Stimulated activated CD8-positive, alpha-beta memory T cell treated with anti-CD3 and anti-CD28 coated beads, Interleukin-4, amount 100 ng/mL, for 24 hours (primary cell): ENCODE results near the gene ANKRD12.
"Not testable (repeated sequence)": the region's sequence is repeated elsewhere in the genome, so short reads cannot be mapped to it uniquely, and the experiment has no call there.

Experiments used
- DNase-seq: peaks from one replicate; pipeline ENCODE4 v3.0.0-alpha.2; 2020; ENCODE audit warnings: low read depth

ANKRD12 gene

DNA sequence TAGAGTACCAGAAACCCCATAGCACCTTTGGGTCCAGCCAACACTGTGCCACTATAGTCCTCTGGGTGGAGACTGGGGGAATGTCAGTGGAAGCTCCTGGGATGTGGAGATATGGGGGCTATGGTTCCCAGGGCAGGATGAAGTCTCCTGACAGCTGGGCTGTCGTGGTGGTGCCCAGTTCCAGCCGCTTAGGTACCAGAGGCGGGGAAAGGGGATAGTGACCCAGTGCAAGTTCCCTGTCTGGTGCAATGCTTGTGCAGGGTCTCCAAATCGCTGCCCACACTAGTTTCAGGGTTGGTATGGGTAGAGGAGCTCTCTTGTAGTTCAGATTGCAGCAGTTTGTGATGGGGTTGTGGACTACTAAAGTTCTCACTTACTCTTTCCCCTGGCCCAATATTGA, 97.9 kb downstream of the ANKRD12 start:
- DNase-seq: no peak

DNA sequence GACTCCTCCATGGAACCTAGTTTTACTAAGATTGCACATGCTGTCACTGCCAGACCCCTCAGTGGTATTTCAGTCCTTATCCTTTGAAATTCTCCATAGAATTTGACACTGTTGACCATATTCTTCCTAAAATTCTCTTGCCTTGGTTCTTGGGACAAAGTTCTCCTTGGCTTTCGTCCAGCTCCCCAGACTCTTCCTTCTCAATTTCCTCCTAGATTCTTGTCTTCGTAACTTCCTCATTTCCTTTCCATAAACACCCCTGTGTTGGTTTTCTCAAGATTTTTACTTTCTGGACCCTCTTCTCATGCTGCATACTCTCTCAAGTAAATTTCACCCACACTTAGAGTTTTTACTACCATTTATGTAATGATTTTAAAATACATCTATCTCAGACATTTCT, 101.4 kb downstream of the ANKRD12 start:
- no peak for DNase-seq

DNA sequence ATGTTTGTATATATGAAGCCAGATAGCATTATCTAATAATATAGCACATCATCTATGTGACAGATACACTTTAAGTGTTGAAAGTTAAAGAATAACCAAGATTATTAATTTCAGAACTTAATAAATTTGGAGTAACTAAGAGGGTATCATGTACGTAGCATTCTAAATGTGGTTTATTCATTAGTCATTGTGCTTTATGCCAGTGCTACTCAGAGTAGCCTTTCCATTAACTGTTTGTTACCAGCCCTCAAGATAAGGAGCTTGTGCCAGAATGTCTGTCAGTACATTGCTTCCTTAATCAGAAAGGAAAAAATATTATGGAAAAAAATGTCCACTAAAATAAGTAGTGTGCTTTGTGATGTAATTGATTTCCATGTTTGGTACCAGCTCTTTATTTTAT, 103.1 kb downstream of the ANKRD12 start:
- DNase-seq: no peak

DNA sequence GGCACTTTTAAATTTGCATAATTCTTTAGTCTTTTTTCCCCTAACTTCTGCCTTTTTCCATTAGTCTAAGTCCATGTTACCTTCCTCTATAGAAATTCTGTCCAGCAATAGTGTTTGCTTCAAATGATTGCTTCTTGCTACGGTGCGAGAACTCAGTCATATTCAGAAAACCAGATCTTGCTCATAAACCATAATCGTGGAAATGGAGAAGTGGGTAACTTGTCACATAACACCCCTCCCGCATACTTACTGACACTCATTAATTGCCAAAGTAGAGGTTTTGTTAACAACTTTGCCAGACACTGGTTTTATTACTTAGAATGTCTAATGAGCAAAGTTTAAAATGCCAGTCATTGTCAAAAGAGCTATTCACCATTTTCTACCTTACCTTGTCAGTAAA, 103.7 kb downstream of the ANKRD12 start:
- no peak for DNase-seq

DNA sequence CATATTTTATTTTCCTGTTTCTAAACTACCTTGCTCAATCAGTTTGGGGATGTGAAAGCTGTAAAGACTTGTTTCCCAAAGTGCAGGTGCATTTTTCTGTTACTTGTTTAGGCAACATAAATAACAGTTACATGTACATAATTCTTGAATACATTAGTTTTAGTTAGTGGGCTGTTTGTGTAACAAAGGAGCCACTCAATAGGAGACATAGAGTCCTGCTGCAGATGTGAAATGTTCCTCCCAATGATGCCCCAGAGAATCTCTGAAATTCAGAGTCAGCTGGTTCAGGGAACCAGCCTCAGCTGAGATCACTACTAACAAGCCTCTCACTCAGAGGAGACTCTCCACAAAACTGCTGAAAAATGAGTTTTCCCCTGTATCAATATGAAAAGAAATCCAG, 106.4 kb downstream of the ANKRD12 start:
- DNase-seq: no peak

DNA sequence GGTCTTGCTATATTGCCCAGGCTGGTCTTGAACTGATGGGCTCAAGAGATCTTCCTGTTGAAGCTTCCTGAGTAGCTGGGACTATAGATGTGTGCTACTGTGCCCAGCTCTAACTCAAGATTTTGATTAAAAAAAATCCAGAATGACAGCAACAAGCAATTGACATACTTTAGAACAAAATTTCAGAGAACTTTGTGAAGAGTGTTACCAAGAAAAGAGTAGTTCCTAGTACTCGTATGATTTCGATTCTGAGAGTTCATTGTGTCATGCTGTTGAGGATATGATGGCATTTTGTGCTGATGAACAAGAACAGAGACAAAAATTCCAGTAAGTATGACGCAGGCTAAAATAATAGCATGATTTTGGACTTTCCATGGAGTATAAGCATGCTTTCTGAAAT, 107.8 kb downstream of the ANKRD12 start:
- DNase-seq: no peak

DNA sequence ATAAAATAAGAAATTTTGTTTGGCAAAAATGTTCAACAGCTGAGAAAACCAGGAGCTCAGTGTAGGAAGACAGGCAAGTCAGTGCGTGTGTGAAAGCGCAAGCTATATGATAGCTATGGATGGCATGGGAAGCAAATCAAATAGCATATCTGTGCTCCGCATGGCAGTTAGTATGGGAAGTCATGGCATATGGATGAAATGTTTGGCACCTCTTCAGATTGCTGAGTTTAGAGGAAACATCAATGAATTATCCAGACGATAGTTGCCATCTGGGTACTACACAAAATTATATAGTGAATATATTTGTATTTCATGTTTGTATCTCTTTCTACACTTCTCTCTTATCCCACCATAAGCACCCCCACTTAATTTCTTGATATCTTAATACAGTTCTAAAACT, 112.1 kb downstream of the ANKRD12 start:
- DNase-seq: no peak

DNA sequence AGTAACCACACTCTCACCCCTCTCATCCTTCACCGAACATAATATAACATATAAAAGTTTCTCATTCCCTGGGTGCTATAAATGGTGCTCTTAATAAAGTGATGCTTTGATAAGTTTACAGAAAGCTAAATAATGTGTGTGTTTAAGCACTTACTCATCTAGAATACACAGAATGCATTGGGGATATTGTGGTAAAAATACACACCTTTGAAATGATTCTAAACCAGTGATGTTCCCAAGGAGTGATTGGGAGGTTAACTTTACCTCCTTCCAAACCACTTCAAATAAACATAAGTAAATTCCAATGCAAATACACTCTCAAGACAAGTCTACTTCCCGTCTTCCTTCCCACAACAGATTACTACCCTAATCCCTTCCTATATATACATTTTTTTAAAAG, 112.7 kb downstream of the ANKRD12 start:
- DNase-seq: no peak

DNA sequence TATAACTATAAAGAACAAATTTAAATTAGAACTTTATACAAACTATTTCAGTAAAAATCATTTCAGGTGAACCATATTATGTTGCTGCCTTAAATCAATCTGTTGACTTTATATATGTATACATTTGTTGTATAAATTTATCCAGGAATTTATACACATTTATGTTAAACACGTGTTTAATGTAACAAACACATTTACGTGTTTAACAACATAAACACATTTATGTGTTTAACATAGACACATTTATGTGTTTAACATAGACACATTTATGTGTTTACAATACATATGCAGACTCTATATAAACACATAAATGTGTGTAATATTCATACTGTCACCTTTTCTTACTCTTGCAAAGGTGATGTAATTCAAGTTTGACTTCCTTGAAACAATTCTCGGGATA, 122.6 kb downstream of the ANKRD12 start:
- DNase-seq: no peak

DNA sequence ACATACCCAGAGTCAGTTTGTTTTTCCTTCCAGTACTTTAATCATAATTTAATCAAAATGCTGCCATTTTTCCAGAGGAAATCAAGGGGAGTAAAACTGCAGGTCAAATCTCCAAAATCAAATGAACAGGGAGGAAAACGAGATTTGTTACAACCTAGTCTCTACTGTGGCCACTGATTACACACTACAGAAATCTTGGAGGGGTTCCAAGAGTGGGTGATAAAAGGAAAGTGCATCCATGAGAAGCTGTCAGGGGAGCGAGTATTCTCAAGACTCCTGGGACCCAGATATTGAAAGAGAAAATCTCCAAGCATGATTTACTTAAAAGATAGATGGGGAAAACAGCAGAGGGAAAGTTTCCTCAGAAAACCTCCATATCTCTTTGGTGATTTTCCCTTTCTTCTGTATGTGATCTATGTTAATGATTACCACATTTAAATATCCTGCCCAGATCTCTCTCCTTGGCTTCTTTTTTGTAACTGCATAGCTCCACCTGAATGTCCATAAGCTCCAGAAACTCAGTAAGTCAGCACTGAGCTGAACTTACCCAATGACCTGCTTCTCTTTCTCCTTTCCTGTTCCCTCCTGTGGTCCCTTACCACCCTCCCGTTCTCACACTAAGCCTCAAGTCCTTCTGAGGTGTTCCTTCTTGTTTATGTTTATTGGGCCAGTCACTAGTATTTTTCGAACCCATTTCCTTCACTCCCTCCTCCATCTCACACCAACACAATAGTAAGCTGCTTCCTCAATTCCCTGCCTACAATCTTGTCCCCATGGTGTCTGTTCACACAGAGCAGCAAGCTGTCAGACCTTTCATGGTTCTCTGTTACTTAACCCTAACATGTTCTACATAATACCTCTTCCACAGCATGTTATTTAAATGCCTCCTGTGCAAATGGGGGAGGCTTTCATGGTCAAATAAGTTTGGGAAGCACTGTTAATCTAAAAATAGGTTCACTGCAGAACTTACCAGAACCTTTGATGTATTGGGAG, 124.1 kb downstream of the ANKRD12 start:
- no peak for DNase-seq

DNA sequence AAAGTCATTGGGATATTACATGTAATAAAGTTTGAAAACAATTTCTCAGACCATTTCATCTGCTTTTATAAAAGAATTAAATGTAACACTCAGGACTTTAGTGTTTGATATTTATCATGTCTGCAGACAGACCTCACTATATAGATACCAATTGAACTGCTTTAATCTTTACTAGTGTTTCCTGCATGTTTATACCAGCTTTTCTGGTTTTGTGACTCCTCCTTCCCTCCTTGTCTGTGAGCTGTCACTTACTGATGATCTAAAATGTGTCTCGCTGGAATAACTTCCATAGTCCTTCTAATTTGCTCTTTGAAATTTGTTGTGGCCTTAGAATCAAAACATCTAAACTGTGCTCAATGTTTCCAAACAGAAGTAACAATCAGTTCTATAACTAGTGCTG, 126.7 kb downstream of the ANKRD12 start:
- no peak for DNase-seq

DNA sequence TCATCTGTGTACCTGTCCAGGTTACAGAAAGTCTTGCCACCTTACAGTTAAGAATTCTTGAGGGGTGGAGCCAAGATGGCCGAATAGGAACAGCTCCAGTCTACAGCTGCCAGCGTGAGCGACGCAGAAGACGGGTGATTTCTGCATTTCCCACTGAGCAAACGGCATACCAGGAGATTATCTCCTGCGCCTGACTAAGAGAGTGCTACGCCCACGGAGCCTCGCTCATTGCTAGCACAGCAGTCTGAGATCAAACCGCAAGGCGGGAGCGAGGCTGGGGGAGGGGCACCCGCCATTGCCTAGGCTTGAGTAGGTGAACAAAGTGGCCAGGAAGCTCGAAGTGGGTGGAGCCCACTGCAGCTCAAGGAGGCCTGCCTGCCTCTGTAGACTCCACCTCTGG, 128.2 kb downstream of the ANKRD12 start:
- DNase-seq: not testable (repeated sequence)

DNA sequence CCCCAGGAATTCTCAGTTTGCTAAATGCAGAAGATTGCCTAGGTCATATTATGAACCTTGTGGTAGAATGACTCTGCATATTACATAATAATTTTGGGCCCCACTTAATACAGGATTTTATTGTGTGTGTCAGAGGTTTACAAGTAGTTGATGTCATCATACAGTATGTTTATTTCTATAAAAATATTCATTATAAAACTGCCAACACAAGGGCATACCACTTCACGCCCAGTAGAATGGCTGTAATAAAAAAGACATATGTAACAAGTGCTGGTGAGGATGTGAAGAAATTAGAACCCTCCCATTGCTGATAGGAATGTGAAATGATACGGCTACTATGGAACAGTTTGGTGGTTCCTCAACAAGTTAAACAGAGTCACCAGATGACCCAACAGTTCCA, 136.6 kb downstream of the ANKRD12 start:
- no peak for DNase-seq

DNA sequence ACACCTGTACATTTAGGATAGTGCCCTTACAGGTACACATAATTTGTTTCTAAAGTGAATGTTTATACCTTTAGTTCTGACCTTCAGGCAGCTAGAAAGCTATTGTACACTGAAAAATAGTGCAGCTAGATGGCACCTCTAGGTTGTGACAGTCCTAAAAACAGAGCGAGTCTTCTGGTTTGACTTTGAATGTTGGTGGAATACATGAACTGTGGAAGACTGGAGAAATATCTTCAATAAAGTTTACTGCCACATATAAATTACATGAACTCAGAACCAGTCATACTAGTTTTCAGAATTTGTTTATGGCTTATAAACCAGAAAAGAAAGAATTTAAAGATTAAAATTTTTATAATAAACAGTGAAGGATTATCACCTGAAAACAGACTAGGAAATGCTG, 139.3 kb downstream of the ANKRD12 start:
- DNase-seq: no peak

DNA sequence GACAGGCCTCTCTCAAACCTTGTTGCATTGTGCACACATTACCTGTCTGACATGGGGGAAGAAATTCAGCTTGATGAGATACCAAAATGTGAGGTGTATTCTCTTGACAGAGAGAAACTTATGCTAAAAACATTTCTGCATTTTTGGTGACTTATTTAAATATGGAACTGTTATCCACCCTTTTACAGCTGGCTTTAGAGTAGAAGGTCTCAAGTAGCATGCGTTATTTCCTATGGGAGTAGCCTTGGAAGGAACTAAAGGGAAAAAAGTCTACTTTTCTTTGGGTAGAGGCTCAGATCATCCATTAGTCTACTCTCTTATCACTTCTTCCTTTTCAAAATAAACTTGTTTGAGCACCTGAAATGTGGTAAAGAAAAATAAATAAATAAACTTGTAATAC, 141.4 kb downstream of the ANKRD12 start:
- no peak for DNase-seq

DNA sequence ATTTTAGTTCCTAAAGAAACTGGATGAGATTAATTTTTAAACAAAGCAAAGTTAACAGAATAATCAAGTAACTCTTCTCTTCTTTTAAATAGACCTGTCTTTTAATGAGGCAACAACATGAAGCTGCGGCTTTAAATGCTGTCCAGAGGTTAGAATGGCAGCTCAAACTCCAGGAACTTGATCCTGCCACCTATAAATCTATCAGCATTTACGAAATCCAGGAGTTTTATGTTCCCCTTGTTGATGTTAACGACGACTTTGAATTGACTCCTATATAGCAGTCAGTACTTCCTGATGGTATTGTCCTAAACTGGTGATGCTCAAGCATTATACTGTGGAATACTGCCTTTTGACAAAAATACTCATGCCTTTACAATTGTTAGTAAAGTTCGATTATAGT, 144.3 kb downstream of the ANKRD12 start:
- no peak for DNase-seq

DNA sequence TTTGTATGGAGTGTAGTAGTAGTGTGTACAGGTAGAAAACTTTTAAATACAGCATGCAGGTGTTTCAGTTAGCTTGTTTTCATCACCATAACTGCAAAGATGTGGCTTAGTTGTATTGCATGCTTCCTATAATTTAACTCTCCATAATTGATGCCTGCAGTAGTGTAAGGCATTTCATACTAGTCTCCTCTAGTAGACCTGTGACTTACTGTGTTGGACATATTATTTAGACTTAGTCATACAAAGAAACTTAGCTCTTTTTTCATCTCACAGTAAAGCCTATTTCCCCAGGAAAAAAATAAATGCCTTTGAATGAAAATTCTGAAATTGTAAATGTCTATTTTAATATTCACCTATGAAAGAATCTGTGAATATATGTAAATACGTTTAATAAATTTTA, 145.2 kb downstream of the ANKRD12 start:
- no peak for DNase-seq

DNA sequence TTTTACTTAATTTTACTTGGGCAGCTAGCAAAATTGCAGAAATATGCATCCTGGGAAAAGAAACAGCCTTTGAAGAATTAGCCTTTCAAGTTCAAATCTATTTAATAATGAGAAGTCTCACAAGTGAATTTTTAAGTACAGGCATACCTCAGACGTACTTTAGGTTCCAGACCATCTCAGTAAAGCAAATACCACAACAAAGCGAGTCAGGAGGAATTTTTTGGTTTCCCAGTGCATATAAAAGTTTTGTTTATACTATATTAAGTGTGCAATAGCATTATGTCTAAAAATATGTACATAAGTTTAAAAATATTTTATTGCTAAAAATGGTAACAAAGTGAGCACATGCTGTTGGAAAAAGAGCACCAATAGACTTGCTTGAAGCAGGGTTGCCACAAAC, 147.2 kb downstream of the ANKRD12 start:
- DNase-seq: no peak

DNA sequence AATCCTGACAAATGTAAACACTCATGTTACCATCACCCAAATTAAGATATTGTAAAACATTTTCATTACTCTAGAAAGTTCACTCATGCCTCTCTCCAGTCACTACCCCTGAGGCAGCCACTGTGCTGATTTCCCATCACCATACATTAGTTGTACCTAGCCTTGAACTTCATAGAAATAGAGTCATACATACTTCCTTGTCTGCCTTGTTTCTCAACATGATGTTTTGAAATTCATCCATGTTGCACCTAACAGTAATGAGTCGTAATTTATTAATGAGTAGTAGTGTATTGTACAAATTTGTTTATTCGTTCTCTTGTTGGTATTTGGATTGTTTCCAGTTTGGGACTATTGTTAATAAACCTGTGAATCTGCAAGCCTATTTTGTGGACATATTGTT, 149.0 kb downstream of the ANKRD12 start:
- no peak for DNase-seq

DNA sequence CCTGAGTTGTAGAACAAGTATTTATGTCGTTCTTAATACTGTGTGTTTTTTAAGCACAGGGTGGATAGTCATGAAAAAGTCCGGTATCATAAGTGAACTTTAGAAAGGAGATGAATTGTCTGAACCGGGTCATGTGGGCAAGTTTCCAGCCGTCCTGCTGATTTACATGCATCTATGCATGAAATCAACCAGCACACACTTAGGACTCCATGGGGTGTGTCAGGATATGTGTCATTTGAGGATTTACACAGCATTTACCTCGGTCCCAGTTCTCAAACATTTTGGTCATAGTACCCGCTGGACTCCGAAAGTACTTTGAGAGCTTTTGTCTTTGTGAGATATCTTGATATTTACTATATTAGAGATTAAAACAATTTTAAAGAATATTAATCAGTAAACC, 150.5 kb downstream of the ANKRD12 start:
- no peak for DNase-seq

DNA sequence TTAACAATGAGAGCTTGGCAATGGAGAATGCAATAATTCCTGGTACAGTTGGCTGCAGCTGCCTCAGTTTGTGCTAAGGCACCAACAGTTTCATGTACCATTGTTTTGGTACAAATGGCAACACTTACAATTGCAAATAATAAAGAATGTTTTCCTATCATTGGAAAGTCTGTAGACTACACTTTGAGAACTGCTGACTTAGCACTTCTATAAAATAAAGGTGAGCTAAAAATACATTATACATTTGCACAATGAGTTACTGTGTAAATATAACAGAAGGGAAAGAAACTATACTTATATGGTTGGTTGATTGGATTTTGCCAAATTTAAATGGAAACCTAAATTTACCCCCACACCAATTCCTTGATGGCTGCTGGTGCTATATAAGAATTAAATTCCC, 153.1 kb downstream of the ANKRD12 start:
- DNase-seq: no peak

DNA sequence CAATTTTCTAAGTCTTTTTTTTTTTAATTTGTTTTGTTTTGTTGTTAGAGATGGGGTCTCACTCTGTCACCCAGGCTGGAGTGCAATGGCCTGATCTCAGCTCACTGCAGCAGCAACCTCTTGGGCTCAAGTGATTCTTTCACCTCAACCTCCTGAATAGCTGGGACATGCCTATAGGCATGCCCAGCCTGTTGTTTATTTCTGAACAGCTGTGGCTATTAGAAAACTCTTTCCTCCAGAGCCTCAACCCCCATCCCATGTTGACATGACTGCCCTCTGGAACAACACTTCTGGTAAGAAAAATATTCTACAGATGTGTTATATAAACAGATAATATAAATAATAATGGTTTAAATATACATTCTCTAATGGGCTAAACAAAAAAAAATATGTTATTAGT, 153.6 kb downstream of the ANKRD12 start:
- DNase-seq: no peak

DNA sequence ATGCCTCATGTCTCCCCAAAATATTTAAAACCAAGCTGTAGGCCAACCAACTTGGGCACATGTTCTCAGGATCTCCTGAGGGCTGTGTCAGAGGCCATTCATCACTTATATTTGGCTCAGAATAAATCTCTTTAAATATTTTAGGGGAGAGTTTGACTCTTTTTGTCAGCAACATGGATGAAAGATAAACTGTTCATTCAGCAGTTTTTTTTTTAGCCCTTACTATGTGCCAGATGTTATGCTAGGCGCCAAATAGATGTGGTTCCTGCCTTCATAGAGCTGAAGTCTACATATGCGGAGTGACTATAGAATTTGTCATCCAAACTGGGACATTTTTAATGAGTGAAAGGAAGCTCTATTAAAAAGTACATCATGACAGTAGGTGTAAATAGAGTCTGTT, 155.5 kb downstream of the ANKRD12 start:
- no peak for DNase-seq

DNA sequence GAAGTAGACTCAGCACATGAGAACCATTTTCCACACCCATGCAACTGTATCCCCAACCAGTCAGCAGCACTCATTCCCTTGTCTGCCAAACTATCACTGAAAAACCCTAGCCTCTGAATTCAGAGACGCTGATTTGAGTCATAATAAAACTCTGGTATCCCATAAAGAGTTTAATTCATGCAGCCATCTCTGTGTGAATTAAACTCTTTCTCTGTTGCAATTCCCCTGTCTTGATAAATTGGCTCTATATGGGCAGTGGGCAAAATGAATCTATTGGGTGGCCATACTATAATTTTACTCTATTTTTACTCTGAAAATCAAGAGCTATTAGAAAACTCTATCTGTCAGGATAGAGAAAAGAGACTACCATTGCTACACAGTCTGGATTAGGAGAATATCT, 157.4 kb downstream of the ANKRD12 start:
- DNase-seq: no peak
